HG03064 (cell line): ENCODE data around the gene HES2.
"Not testable (repeated sequence)": the region's sequence is repeated elsewhere in the genome, so short reads cannot be mapped to it uniquely, and the experiment has no call there.

Source experiments
- ATAC-seq: cut with Tn5 transposase; IDR thresholded peaks from one replicate; pipeline ENCODE4 v1.9.1; 2021; ENCODE audit warnings: low read depth; ENCODE audit not compliant: unreplicated experiment

The HES2 gene

GRCh38 chr1:6419804-6420453 lies at the start of gene HES2:
TSS of gene HES2 (minus strand) at chr1:6419919. CDS start at chr1:6419820, 99 bp downstream.
- ATAC-seq: no peak

- ATAC-seq: no peak
These were observed 49.2 kb upstream of the HES2 start for GRCh38 chr1:6468729-6469461.

DNA sequence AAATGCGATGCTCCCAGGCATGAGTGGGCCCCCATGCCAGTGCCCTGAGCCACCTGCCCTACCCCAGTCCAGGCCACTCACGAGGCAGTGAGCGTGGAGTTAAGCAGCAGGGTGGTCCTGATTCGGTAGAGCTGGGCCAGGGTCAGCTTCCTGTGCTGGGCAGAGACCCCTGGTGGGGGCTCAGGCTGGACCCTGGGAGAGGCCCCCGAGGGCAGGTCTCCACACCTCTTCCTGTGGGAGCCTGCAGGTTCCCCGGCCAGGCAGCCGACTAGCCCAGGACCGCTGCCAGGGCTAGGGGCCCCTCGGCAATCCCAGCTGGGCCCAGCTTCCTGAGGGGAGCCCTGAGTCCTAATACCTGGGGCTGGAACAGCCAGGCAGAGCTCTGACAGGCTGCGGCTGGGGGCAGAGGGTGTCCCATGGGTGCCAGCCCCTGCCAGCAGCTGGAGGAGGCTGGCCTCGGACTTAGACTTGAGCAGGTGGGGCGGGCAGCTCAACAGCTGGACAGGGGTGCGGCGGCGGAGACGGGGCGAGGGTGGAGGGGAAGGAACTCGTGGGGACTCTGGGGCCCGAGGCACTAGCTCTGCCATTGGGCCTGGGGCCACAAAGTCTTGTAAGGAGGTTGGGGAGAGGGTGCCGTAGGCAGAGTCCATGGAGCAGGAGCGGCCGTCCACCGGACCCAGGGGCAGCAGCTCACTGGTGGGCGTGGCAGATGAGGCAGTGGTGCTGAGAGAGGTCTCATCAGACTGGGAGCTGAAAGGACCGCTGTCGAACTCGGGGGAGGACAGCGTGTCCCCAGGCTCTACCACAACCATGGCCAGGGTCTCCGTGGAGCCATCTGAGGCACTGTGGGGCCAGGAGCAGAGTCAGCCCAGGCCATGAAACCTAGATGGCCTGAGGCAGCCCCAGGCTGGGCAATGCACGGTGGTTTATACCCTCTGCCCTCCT lies 48.3 kb upstream of the HES2 start:
- no peak for ATAC-seq

- ATAC-seq: no peak
These were observed 47.5 kb upstream of the HES2 start for GRCh38 chr1:6467224-6467623.

DNA sequence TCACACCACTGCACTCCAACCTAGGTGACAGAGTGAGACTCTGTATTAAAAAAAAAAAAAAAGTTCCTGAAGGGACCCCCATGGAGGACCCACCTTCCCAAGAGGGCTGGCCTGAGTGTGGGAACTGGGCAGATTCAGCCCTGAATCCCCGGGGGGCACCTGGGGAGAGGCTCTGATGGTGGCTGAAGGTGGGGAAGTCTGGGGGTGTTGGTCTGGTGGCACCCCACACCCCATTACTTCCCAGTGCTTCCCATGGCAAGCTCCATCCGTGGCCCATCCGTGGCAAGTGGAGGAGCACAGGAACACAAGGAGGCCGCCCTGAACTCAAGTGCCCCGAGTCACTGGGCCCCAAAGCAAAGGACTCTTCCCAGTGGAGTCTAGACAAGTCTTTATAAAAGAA lies 47.0 kb upstream of the HES2 start:
- ATAC-seq: no peak

- ATAC-seq: no peak
These were observed 46.3 kb upstream of the HES2 start, which contains the start of gene TNFRSF25 for GRCh38 chr1:6466023-6466422. TSS of gene TNFRSF25 (minus strand) at chr1:6466173. CDS start at chr1:6466107, 66 bp downstream.

- ATAC-seq: no peak
These were observed 45.8 kb upstream of the HES2 start for GRCh38 chr1:6465461-6466005.

DNA sequence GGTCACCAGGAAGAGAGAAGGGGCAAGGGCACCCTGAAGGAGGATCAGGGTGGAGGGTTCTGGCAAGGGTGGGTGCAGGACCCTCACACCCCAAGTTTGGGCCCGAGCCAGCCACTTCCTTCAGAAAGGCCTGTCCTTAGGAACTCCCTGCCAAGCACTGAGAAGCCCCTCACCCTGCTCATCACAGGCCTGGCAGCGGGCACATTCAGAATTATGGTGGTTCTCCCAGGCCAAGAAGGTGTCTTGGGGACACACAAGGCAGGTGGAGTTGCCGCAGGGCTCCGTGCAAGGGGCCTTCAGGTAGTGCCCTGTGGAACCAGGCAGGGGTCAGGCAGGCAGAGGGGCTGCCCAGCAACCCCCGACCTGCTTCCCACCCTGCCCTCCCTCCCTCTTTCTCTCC lies 45.2 kb upstream of the HES2 start:
- ATAC-seq: no peak

DNA sequence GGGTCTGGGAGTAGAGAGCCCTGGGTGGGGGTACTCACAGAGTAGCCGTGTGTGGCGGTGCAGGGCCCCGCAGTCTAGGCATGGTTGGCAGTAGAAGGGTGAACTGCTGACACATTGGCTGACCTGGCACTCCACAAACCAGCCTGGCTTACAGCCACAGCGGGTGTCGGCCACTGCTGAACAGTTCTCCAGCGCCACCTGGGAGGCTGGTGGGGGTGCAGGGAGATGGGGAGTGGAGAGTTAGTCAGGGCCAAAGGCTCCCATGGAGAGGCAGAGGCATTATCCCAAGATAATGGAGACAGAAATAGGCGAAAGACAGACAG lies 44.8 kb upstream of the HES2 start:
- ATAC-seq: no peak

DNA sequence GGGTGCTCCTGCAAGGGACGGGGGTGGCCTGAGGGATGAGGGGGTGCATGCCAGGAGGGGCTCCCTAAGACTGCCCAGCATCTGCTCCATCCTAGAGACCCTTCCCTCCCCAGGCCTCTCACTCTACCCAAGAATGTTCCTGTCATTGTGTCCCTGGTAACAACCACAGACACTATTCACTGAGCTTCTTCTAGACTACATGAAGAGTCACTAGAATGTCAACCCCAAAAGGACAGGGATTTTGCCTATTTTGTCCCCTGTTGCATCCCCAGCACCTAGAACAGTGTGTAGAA lies 43.3 kb upstream of the HES2 start:
- ATAC-seq: no peak

GRCh38 chr1:6462412-6463119 lies 42.8 kb upstream of the HES2 start:
- ATAC-seq: no peak

GRCh38 chr1:6461538-6462411 lies 42.1 kb upstream of the HES2 start:
- no peak for ATAC-seq

- no peak for ATAC-seq
These were observed 41.4 kb upstream of the HES2 start for GRCh38 chr1:6461051-6461530.

DNA sequence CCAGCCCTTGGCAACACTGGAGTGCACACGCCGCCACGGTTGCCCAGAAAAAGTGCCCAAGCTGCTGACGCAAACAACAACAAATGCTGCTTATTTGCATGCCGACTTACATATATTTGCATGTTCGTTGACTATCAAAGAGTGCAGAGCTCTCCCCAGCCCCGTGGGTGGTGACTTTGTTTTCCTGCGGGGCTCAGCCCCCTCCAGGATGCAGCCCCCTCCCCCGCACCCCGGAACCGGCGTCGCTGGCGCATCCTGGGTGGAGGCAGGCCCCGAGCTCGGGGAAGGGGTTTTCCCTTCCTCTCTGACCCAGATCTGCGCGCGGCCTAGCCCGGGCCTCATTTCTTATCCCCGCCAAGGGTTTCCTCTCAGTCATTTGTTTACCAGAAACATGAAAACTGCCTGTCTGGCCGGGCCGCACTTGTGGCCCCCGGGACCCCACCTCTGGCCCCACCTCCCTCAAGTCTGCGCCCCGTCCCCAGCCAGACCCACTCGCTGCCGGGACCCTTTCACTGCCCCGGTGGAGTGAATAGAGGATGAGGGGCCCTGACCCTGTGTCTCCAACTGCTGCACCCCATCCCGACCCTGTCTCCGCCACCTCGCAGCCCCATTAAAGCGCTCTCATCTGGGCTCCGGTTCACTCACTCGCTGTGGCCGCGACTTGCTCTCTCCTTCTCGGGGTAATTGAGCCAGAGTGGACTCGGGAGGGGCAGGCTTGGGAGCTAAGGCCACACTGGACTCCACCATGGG lies 40.8 kb upstream of the HES2 start:
- ATAC-seq: no peak

DNA sequence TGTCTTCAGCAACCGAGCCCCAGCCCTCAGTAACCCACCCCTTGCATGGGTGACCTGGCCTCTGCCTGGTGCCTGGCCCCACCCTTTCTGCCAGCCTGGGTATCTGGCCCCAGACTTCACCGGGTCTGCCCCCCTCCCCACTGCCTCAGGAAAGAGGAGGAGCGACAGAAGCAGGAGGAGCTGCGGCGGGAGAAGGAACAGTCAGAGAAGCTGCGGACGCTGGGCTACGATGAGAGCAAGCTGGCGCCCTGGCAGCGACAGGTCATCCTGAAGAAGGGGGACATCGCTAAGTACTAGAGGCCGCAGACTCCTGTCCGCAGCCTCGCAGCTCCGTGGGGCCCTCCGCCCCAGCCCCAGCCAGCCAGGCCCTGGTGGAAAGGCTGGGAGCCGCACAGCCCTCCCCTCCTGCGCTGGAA lies 40.1 kb upstream of the HES2 start:
- ATAC-seq: no peak

DNA sequence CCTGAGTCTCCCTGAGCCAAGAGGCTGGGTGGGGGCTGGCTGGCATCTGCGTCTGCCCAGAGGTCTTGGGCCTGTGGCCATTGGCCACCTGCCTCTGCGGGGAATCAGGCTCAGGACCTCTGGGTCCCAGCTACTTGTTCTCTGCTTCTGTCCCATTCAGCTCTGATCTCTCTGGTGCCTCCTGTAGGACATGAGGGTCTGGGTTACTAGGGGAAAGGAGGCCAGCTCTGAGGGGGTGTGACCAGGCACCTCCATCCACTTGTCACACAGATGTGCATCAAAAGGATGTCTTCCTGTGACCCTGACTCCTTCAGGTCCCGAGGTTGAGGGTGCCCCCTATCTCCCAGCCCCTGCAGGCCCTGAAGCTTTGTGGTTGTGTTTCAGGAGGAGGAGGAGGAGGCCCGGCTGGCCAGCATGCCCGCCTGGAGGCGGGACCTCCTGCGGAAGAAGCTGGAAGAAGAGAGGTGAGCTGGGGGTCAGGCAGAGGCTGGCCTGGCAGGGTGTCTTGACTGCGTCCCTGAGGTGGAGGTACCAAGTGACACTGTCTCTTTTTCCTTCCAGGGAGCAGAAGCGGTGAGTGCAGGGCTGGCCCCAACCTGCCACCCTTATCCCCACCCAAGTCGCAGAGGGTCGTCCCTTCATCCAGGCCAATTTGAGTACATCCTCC lies 37.2 kb upstream of the HES2 start:
- ATAC-seq: no peak

- ATAC-seq: not testable (repeated sequence)
These were observed 36.2 kb upstream of the HES2 start for GRCh38 chr1:6455752-6456520.
